IMR-90 (cell line): ENCODE results near the gene RNPC3. TPM values are rescaled to one million over a fixed set of nuclear protein-coding genes. Genes with fewer than 3 reads are reported as not detected.

ENCODE experiments used
- ATAC-seq: fragments of 200-7000 bp; cut with Tn5 transposase; 2 replicates; pipeline ENCODE4 v1.9.1; 2020; ENCODE audit warnings: low read depth, mild to moderate bottlenecking, moderate library complexity
- BruUV-seq: library from RNA; stranded (reverse); fragments of 400-500 nt; replicated peaks from 2 replicates; lab custom pipeline; 2021; lab: Mats Ljungman, UMichigan
- CTCF ChIA-PET: fragments of 300-600 bp; formaldehyde crosslinking; extraction: SDS; loops from one replicate; lab custom pipeline; 2021; ENCODE audit warnings: antibody characterized with exemption; lab: Yijun Ruan, JAX
- POLR2A ChIA-PET: fragments of 300-600 bp; sonication (Branson Sonifier 250); formaldehyde crosslinking; loops from one replicate; lab custom pipeline; 2022; ENCODE audit warnings: antibody characterized with exemption; ENCODE audit not compliant: unreplicated experiment; lab: Charles Lee
- DNase-seq: peaks from one replicate; pipeline ENCODE4 v3.0.0; 2013
- H2AFZ ChIP-seq: replicated peaks from 2 replicates; pipeline ENCODE3; 2013; ENCODE audit warnings: low read length, mild to moderate bottlenecking; ENCODE audit not compliant: poor library complexity
- H2AK5ac ChIP-seq: 2 replicates; pipeline ENCODE4 v1.6.1; 2013; ENCODE audit warnings: low read depth, low read length, inconsistent platforms
- H2AK9ac ChIP-seq: replicated peaks from 2 replicates; pipeline ENCODE3; 2013; ENCODE audit warnings: mild to moderate bottlenecking, low read depth, low read length, moderate library complexity; ENCODE audit not compliant: poor library complexity
- H2BK120ac ChIP-seq: 2 replicates; pipeline ENCODE4 v1.6.1; 2013; ENCODE audit warnings: low read depth, low read length, inconsistent platforms
- H2BK15ac ChIP-seq: 3 replicates; pipeline ENCODE4 v1.6.1; 2013; ENCODE audit warnings: low read depth, low read length, inconsistent platforms
- H2BK20ac ChIP-seq: 2 replicates; pipeline ENCODE4 v1.6.1; 2013; ENCODE audit warnings: low read depth, mild to moderate bottlenecking, inconsistent platforms, low read length, moderate library complexity
- H2BK5ac ChIP-seq: 2 replicates; pipeline ENCODE4 v1.6.1; 2013; ENCODE audit warnings: mild to moderate bottlenecking, low read depth, low read length, inconsistent platforms; ENCODE audit not compliant: poor library complexity, severe bottlenecking
- H3K14ac ChIP-seq: replicated peaks from 2 replicates; pipeline ENCODE4 v1.6.1; 2013; ENCODE audit warnings: low read depth, low read length, inconsistent platforms
- H3K18ac ChIP-seq: 2 replicates; pipeline ENCODE4 v1.6.1; 2013; ENCODE audit warnings: low read depth, low read length, control low read depth
- H3K23ac ChIP-seq: 2 replicates; pipeline ENCODE4 v1.6.1; 2013; ENCODE audit warnings: low read depth, low read length, inconsistent platforms
- H3K27ac ChIP-seq: 2 replicates; pipeline ENCODE4 v1.5.1; 2013; ENCODE audit warnings: mild to moderate bottlenecking, control low read depth, low read length; ENCODE audit not compliant: insufficient read depth
- H3K27me3 ChIP-seq: 2 replicates; pipeline ENCODE4 v1.6.1; 2013; ENCODE audit warnings: low read length; ENCODE audit not compliant: control insufficient read depth, insufficient read depth
- H3K36me3 ChIP-seq: 2 replicates; pipeline ENCODE4 v1.6.1; 2013; ENCODE audit warnings: low read length, mixed read lengths; ENCODE audit not compliant: control insufficient read depth, insufficient read depth
- H3K4ac ChIP-seq: 2 replicates; pipeline ENCODE4 v1.6.1; 2013; ENCODE audit warnings: low read depth, low read length, inconsistent platforms
- H3K4me1 ChIP-seq: 2 replicates; pipeline ENCODE4 v1.6.1; 2013; ENCODE audit warnings: low read length, mixed read lengths; ENCODE audit not compliant: control insufficient read depth, insufficient read depth
- H3K4me2 ChIP-seq: 2 replicates; pipeline ENCODE4 v1.6.1; 2013; ENCODE audit warnings: low read depth, mild to moderate bottlenecking, control low read depth, low read length, moderate library complexity
- H3K4me3 ChIP-seq: 2 replicates; pipeline ENCODE4 v1.5.1; 2013; ENCODE audit warnings: low read depth, mild to moderate bottlenecking, control low read depth, low read length, moderate library complexity; ENCODE audit not compliant: insufficient read depth
- H3K56ac ChIP-seq: 2 replicates; pipeline ENCODE4 v1.6.1; 2013; ENCODE audit warnings: low read length, inconsistent platforms; ENCODE audit not compliant: insufficient read depth; ENCODE audit errors: extremely low read depth
- H3K79me1 ChIP-seq, 2 experiments: 2 replicates each; pipeline ENCODE4 v1.6.1; 2013; ENCODE audit warnings: low read length in 2 of 2, inconsistent platforms in 1 of 2, low read depth in 1 of 2
- H3K9ac ChIP-seq: 2 replicates; pipeline ENCODE4 v1.6.1; 2013; ENCODE audit warnings: low read depth, low read length, control low read depth
- H3K9me1 ChIP-seq: 2 replicates; pipeline ENCODE4 v1.6.1; 2013; ENCODE audit warnings: low read length, inconsistent platforms; ENCODE audit not compliant: insufficient read depth
- H3K9me3 ChIP-seq: 2 replicates; pipeline ENCODE4 v1.6.1; 2013; ENCODE audit warnings: low read length; ENCODE audit not compliant: control insufficient read depth, insufficient read depth
- H4K20me1 ChIP-seq: 2 replicates; pipeline ENCODE4 v1.6.1; 2013; ENCODE audit warnings: low read length, inconsistent platforms; ENCODE audit not compliant: insufficient read depth
- H4K5ac ChIP-seq: 2 replicates; pipeline ENCODE4 v1.6.1; 2013; ENCODE audit warnings: mild to moderate bottlenecking, low read depth, low read length, control low read depth
- H4K8ac ChIP-seq, 2 experiments: 2 replicates each; pipeline ENCODE4 v1.6.1; 2013; ENCODE audit warnings: low read depth in 2 of 2, low read length in 2 of 2, control low read depth in 1 of 2, inconsistent platforms in 1 of 2
- H4K91ac ChIP-seq: 2 replicates; pipeline ENCODE4 v1.6.1; 2013; ENCODE audit warnings: low read depth, low read length, inconsistent platforms; ENCODE audit not compliant: insufficient read depth
- BHLHE40 ChIP-seq: fragments of 150-350 bp; IDR thresholded peaks from 2 replicates; pipeline ENCODE4 v1.6.1; 2016; ENCODE audit warnings: mild to moderate bottlenecking, low read depth, low read length
- MAZ ChIP-seq: IDR thresholded peaks from 2 replicates; pipeline ENCODE4 v1.6.1; 2012; ENCODE audit warnings: low read depth, mild to moderate bottlenecking, low read length, improper control_type of control experiment, moderate library complexity, borderline replicate concordance
- WGBS, 2 experiments: methylation state at CpG; one replicate each; pipeline versions ENCODE4 v1.1.5 to v1.1.7; 2013; ENCODE audit warnings: missing lambda C conversion rate in 2 of 2; ENCODE audit not compliant: insufficient read length in 1 of 2; ENCODE audit errors: extremely low coverage in 2 of 2; 5-methylcytosine and 5-hydroxymethylcytosine counted together
- dilution Hi-C: fragments of 300-500 bp; cut with HindIII; formaldehyde crosslinking; loops from one replicate; pipeline ENCODE4 v1.14.3; 2018; ENCODE audit warnings: low sequenced_read_pairs; ENCODE audit not compliant: unreplicated experiment
- in situ Hi-C: fragments of 300-500 bp; cut with MboI; formaldehyde crosslinking; loops from 3 replicates; pipeline ENCODE4 v1.14.3; 2019; ENCODE audit warnings: low sequenced_read_pairs, inconsistent platforms, mixed read lengths
- intact Hi-C: fragments of 100-400 bp; cut with micrococcal nuclease; formaldehyde crosslinking; loops from 2 replicates; pipeline ENCODE4 v1.10.0; 2022
- polyA plus RNA-seq, 3 experiments: library from polyadenylated mRNA; depleted of rRNA; stranded (reverse); fragments of >200 nt; gene quantifications; 2 replicates each; pipeline ENCODE4 v1.2.3, GENCODE V29; 2012; ENCODE audit warnings: low replicate concordance in 1 of 3
- total RNA-seq: library from RNA; depleted of rRNA; stranded (reverse); fragments of >200 nt; gene quantifications from 2 replicates; pipeline ENCODE4 v1.2.3, GENCODE V29; 2012
- TF ChIP-seq, protein P1 (sequence below): fragments of 150-350 bp; IDR thresholded peaks from 2 replicates; pipeline ENCODE4 v1.6.1; 2016; ENCODE audit warnings: low read depth, mild to moderate bottlenecking, low read length, moderate library complexity, borderline replicate concordance

Gene RNPC3
- total and polyA plus RNA-seq, 2 of the 4 experiments (the other 2 are of a cell fraction): 3.8 to 9.9 TPM

DNA sequence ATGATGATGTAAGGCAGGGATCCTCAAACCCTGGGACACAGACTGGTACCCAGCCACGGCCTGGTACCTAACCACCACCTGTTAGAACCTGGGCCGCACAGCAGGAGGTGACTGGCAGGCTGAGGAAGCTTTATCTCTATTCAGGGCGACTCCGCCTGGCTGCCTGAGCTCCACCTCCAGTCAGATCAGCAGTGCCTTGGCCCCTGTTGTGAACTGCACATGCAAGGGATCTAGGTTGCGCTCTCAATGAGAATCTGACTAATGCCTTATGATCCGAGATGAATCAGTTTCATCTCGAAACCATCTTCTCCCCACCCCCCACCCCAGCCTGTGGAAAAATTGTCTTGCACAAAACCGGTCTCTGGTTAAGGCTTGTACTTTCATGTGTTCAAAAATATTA, 4.2 kb downstream of the RNPC3 start:
- Histone ChIP-seq H2AK5ac (no peak overlapping the region), H3K36me3 (peaks cover 3% of the 10 kb centered on the region; the same call in 1 of the 2 replicates), H3K79me1 (peaks cover 10 to 24% of the 10 kb centered on the region in 2 experiments; a peak in 3 of 4 replicates), H2AK9ac (no peak overlapping the region), H3K9me1 (no peaks in the 10 kb centered on the region), H3K4me1 (0 out of 2 replicates have a peak, but pooled peaks cover 2% of the 10 kb centered on the region), H2AFZ (no peak overlapping the region), H3K4me3 (no peak overlapping the region), H3K9me3 (no peaks in the 10 kb centered on the region), H3K27me3 (no peaks in the 10 kb centered on the region), H4K91ac (no peak overlapping the region), H3K27ac (no peak overlapping the region), H4K5ac (no peak overlapping the region), H4K20me1 (no peaks in the 10 kb centered on the region), H3K4ac (no peak overlapping the region), H2BK120ac (no peak overlapping the region), H3K18ac (no peak overlapping the region), H4K8ac (no peak overlapping the region), H2BK15ac (no peak overlapping the region), H3K9ac (no peak overlapping the region), H2BK20ac (no peak overlapping the region), H3K4me2 (no peak overlapping the region), H3K14ac (no peak overlapping the region), H2BK5ac (no peak overlapping the region), H3K23ac (no peak overlapping the region), H3K56ac (no peak overlapping the region)
- 61% methylated on average over 2 of the region's 8 CpGs; no CpG with 5 or more reads in 1 of the 2 experiments for WGBS, 2 experiments
- intact Hi-C loops (no loop called here), in situ Hi-C loops (no loop called here), dilution Hi-C loops (no loop called here)
- DNase-seq (peak; percentile 54), ATAC-seq (no peak)
- POLR2A ChIA-PET: no interaction called here
- TF ChIP-seq, protein P1, sequence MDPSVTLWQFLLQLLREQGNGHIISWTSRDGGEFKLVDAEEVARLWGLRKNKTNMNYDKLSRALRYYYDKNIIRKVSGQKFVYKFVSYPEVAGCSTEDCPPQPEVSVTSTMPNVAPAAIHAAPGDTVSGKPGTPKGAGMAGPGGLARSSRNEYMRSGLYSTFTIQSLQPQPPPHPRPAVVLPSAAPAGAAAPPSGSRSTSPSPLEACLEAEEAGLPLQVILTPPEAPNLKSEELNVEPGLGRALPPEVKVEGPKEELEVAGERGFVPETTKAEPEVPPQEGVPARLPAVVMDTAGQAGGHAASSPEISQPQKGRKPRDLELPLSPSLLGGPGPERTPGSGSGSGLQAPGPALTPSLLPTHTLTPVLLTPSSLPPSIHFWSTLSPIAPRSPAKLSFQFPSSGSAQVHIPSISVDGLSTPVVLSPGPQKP: no peak
- TF ChIP-seq BHLHE40 (peak; percentile 46; the same call in 1 of the 2 replicates), MAZ (no peak)
- CTCF ChIA-PET: no interaction called here
- no TSS peak for BruUV-seq
